CD4-positive, alpha-beta T cell treated with Interleukin-6 for 4 hours (primary cell): Measurements from ENCODE around the gene ATP4A.
"Not testable (repeated sequence)": the region's sequence is repeated elsewhere in the genome, so short reads cannot be mapped to it uniquely, and the experiment has no call there.

Source experiments
- DNase-seq: peaks from one replicate; pipeline ENCODE4 v3.0.0-alpha.2; 2020; ENCODE audit warnings: mixed read lengths

The ATP4A gene

DNA sequence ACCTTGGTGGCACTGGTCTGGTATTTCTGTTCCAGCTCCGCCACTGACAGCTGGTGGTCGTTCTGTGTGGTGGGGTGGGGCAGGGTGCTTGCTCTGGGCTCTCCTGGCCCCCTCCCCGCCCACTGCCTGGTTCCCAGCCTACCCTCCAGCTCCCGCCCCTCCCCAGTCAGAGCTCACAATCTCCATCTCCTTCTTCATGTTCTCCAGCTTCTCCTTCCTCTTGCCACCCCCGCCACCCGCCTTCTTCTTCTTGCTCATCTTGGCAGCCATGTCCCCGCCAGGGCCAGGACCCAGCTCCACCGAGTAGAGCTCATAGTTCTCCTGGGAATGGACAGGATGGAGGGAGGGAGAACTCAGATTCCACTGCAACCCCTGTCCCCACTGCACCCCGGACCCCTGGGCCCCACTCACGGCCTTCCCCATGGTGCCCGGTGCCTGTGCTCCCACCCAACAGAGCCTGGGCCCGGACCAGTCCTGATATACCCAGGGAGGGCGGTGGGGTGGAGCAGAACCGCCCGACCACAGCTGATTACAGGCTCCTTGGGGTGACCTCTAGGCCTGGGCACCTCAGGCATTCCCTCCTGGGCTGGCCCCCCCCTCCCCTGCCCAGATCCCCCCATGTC is at the start of gene ATP4A:
Gene ATP4A, minus strand, starts transcription at position 452 of the 623 bp plus-strand sequence. Its CDS starts 29 bp downstream, at position 423.
- DNase-seq = no peak

DNA sequence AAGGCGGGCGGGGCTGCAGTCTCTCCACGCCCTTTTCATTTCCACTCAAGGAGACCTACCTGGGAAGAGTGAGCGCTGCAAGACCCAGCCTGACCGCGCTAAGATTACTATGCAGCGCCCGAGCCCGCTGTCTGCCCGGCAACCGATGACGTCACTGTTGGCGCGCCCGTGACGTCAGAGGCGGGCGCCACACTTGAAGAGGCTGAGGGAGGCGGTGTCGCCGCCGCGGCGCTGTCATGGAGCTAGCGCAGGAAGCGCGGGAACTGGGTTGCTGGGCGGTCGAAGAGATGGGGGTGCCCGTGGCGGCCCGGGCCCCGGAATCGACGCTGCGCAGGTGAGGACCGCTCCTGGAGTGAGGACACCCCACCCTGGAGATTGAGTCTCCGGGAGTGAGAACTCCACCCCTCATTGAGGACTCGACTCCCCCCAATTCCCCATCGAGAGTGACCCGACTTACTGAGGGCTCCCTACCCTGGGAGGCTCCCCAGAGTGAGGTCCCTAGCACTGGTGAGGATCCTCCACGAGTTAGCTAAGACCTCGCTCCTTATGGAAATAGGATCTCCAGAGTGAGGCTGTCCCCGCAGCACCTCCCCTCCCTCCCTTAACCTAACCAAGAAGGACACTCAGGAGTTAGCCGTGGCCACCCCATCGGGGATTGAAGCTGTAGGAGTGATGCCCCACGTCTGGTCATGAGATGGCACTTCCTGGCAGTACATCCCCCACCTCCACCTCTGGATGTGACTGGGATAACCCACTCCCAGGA is 49.3 kb upstream of the ATP4A start, which contains the start of gene HAUS5:
Gene HAUS5, plus strand, starts transcription at position 177 of the 763 bp plus-strand sequence. Its CDS starts 60 bp downstream, at position 237.
- DNase-seq = peak; percentile 94

DNA sequence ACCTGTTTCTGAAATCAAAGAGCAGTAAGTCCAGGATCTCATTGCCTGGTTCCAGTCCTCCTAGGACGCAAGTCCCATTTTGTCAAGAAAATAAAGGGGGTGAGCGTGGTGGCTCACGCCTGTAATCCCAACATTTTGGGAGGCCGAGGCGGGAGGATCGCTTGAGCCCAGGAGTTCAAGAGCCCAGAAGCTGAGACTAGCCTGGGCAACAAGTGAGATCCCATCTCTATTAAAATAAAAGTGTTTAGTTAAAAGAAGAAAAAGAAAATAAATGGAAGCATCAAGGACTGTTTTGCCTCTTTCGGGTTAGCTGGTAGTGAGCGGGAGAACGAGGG is 48.7 kb upstream of the ATP4A start:
- no peak for DNase-seq

DNA sequence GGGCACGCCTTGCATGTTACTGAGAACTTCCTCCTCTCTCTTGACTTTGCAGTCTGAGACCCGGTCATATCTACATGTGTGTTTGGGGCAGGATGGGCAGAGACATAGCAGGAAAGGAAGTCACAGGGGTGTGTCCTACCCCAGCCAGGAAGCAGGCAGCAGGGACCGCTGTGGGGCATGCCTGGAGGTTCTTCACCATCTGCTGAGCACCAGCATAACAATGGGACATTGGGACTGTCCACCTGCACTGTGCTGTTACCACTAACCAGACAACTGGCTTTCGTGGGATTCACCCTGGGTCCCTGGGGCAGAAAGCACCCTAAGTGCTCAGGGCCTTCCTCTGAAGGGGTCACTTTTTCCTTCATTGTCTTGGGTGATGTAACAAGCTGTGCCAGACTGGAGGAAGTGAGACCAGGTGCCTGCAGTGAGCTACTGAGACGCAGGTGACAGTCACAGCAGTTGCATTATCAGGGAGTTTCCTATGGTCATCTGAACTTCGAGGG is 46.4 kb upstream of the ATP4A start:
- DNase-seq = peak; percentile 53

DNA sequence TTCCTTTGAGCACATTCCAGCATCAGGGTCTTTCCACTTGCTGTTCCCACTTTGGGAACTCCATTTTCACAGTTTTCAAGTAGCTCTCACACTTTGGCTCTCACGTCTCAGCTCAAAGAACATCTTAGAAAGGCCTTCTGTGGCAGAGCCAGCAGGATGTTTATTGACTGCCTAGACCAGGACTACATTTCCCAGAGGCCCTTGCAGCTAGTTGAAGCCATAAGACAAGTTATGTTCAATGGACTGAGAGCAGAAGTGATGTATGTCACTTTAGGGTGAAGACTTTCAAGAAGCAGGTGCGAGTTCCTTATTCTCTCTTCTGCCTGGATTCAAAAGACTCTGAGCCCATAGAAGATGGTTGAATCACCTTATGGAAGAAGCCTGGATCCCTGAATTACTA is 44.8 kb upstream of the ATP4A start:
- no peak for DNase-seq

DNA sequence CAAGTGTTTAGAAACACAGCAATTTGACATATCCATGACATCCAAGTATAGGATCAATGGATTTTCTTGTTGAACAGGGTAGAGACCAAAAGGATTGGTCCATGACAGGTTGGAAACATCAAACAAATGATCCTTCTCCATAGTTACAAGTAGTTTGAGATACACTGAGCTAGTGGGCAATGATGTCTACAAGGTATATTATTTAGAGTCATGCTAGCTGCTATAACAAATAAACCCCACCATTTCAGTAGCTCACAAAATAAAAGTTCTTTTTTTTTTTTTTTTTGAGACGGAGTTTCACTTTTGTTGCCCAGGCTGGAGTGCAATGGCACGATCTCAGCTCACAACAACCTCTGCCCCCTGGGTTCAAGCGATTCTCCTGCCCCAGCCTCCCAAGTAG is 44.2 kb upstream of the ATP4A start:
- DNase-seq = no peak

DNA sequence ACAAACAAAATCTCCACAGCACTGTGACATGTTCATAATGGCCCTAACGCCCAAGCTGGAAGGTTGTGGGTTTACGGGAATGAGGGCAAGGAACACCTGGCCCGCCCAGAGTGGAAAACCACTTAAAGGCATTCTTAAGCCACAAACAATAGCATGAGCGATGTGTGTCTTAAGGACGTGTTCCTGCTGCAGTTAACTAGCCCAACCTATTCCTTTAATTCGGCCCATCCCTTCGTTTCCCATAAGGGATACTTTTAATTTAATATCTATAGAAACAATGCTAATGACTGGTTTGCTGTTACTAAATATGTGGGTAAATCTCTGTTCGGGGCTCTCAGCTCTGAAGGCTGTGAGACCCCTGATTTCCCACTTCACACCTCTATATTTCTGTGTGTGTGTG is 43.7 kb upstream of the ATP4A start:
- not testable (repeated sequence) for DNase-seq

DNA sequence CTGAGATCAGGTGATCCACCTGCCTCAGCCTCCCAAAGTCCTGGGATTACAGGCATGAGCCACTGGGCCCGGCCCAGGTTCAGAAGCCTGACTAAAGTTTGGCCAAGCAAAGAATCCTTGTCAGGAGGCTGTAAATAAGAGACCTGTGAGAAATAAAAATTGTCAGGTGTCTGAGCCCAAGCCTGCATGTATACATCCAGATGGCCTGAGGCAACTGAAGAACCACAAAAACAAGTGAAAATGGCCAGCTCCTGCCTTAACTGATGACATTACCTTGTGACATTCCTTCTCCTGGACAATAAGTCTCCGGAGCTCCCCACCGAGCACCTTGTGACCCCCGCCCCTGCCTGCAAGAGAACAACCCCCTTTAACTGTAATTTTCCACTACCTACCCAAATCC is 41.0 kb upstream of the ATP4A start:
- not testable (repeated sequence) for DNase-seq

DNA sequence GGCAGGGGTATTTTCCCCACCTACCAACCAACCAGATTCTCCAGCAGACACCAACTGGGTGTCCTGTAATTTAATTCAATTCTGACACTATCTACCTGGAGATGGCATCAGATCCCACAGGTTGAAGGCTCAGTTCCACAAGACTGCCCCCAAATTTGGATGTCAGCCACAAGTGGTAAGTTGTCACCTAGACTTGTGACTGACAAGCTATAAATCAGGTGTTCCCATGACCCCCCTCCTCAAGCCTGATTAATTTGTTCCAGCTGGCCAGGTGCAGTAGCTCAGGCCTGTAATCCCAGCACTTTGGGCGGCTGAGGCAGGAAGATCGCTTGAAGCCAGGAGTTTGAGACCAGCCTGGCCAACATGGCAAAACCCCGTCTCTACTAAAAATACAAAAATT is 38.5 kb upstream of the ATP4A start:
- no peak for DNase-seq

DNA sequence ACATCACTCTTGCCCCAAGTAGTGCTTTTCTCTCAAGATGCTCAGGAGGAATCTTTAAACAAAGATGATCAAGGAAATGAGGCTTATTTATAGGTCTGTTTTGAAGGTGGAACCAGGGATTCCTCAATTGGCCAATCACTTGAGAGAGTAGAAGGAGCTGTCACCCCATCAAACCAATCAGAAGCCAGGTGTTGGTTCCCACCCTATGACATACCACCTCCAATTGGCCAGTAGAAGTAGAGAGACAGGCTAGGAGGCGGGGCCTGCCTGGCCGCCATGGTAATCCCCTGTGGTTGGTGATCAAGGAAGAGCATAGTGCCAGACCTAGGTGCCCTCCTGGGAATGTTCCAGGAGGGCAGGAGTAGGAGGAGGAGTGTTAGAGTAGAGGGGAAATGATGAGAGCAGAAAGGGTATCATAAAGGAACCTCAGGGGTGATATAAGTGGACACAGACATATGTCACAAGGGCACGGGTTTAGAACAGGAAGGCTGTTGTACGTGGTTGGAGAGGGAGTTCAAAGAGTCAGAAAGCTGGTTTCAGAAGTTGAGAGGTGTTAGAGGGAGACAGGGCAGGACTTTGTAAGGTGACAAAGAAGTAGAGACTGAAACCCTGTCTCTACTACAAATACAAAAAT is 33.0 kb upstream of the ATP4A start:
- no peak for DNase-seq

DNA sequence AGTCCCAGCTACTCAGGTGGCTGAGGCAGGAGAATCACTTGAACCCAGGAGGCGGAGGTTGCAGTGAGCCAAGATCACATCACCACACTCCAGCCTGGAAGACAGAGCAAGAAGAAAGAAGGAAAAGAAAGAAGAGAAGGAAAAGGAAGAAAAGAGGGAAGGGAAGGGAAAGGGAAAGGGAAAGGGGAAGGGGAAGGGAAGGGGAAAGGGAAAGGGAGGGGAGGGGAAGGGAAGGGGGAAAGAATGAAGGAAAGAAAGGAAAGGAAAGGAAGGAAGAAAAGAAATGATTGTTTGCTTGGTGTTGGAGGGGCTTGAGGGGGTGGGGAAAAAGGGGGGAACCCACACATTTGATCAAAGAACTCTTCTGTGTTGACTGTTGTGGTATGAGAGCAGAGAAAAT is 32.5 kb upstream of the ATP4A start:
- DNase-seq = no peak

DNA sequence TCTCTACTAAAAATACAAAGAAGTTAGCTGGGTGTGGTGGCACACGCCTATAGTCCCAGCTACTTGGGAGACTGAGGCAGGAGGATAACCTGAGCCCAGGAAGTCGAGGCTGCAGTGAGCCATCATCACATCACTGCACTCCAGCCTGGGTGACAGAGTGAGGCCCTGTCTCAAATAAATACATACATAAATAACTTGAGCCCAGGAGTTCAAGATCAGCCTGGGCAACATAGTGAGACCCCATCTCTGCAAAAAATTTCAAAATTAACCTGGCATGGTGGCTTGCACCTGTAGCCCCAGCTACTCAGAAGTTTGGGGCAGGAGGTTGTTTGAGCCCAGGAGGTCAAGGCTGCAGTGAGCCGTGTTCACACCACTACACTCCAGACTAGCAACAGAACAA is 31.6 kb upstream of the ATP4A start:
- not testable (repeated sequence) for DNase-seq

DNA sequence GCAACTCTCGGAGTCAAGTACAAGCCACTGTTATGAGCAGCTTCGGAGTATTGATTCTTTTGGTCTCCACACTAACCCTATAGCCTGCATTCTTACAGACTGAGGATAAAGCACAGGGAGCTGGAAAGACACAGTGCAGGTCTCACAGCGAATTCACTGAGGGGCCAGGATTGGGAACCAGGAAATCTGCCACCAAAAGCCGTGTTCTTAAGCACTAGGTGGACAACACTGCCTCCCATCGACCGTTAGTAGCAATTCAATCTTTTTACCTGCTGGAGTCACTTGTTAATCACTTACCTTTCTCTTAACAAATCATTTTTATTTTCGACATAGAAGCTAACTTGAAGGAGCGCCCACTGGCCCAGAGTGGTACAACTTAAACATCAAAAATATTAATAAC is 28.8 kb upstream of the ATP4A start:
- peak; percentile 41 for DNase-seq

DNA sequence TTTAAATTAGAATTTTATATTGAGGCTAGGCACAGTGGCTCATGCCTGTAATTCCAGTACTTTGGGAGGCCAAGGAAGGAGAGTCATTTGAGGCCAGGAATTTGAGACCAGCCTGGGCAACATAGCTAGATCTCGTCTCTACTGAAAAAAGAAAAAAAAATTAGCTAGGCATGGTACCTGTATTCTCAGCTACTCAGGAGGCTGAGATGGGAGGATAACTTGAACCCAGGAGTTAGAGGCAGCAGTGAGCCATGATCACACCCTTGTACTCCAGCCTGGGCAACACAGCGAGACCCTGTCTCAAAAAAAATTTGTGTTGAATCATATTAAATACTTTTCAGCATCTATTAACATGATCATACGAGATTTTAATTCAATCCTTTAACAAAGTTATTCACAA is 27.4 kb upstream of the ATP4A start:
- no peak for DNase-seq

DNA sequence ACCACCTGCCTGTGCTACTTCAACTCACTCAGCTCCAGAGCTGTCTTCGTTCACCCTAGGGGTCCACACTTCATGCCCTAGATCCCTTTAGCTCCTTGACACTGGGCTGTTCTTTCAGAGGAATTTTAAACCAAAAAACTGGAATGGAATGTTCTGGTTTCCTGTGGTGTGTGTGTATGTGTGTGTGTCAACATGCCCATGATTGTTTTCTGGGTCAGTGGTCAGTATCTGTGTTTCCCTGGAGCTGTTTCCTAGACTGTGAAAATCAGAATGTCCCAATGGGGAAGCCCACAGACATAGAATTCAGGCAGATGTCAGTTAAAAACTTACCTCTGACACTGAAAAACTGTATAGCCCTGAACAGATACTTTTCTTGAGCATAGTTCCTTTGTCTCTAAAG is 23.9 kb upstream of the ATP4A start:
- no peak for DNase-seq

DNA sequence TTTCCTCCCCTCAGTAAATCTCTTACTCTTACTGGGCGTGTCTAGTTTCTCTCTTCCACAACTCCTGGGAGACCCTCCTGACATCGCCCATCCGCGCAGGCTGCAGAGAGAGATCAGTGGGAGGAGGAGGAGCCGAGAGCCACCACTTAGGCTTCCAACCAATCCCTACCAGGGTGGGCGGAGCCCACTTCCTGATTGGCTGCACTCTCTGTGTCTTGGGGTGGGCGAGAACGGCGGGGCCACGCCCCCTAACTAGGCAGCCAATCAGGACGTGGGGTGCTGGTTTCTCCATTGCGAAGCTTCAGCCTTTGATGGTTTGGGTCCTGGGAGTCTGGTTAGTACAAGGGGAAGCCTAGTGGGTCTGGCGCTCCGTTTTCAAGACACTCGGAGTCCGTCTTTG is 22.4 kb upstream of the ATP4A start, which contains the start of gene PMIS2:
Gene PMIS2, plus strand, starts transcription at position 326 of the 400 bp plus-strand sequence. CDS start 87 bp downstream, outside the sequence.
- no peak for DNase-seq

DNA sequence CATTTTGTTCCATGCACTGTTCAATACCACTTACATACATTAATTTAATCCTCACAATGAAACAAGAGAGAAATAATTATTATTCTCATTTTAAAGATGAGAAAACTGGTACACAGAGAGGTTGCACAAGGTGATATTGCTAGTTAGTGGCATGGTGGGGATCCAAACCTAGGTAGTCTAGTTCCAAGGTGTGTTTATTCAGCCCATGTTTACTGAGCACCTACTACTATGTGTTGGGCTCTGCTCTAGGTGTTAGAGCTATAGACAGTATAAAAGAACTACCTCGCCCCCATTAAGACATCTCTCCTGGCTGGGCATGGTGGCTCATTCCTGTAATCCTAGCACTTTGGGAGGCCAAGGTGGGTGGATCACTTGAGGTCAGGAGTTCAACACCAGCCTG is 19.3 kb upstream of the ATP4A start:
- DNase-seq = no peak

DNA sequence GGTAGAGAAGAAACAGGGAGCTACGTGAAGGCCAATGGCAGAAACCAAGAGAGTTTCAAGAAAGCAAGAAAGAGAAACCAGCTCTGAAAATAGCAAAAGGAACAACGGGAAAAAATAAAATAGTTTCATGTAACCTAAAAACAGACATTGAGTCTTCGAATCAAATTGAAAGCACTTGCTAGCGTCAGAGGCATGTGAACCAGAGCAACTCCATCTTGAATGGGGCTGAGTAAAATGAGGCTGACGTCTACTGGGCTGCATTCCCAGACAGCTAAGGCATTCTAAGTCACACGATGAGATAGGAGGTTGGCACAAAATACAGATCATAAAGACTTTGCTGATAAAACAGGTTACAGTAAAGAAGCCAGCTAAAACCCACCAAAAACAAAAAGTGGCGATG is 15.2 kb upstream of the ATP4A start:
- DNase-seq = no peak

DNA sequence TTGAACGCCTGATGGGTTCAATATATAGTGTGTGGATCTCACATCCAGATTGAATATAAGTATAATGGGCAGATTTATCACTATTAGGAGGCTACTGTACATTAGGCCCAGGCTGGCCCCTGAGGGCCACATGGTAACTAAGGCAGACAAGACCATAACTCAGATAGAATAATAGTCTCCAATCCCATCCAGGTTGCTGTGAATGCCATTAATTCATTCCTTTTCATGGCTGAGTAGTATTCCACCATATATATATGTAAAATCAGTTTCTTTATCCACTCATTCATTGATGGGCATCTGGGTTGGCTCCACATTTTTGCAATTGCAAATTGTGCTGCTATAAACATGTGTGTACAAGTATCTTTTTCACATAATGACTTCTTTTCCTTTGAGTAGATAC is 14.5 kb upstream of the ATP4A start:
- no peak for DNase-seq

DNA sequence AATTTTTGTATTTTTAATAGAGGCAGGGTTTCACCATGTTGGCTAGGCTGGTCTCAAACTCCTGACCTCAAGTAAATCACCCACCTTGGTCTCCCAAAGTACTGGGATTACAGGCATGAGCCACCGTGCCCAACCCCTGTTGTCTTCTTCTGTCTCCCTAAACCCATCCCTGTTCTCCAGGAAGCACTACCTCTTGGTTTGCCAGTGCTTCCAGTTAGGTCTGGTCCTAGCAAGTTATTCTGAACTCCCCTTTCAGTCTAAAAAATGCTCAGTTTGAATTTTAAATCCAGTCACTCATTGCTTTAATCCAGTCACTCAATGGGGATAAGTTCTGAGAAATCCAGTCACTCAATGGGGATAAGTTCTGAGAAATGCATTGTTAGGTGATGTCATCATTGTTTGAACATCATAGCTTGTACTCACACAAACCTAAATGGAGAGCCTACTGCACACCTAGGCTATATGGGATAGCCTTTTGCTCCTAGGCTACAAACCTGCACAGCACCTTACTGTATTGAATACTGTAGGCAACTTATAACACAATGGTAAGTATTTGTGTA is 8.0 kb upstream of the ATP4A start:
- DNase-seq = no peak

DNA sequence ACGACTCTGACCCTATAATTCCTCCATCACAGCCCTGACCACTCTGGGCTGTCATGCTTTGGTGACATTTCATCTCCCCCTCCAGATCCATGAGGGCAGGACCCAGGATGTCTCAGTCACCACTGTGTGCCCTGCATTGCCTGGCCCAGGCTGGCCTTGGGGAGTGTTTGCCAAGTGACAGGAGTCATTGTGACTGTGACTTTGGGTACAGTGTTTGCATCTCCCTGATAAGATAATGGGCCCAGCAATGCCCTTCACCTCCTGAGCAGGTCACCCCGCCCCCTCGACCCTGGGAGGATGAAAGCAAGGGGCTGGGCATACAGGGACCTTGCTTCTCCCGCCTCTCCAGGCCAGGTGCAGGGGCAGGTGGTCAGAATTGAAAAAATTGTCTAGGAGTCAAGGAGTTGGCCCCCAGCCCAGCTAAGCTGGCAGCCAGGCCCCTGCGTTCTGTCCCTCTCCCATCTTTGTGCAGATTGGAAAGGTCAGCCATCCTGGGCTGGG is 5.9 kb upstream of the ATP4A start:
- no peak for DNase-seq

DNA sequence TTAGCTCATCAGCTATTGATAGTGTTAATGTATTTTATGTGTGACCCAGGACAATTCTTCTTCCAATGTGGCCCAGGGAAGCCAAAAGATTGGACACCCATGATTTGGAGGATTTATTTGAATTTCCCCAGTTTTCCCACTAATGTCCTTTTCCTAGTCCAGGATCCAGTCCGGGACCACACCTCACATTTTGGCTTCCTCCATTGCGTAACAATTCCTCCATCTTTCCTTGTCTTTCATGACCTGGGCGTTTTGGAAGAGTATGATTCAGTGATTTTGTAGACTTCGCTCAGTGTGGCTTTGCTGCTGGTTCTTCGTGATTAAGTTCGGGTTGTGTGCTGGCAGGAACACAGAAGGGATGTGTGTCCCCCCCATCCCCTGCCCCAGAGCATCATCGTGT is 3.3 kb upstream of the ATP4A start:
- no peak for DNase-seq
